A549 (cell line): Measurements from ENCODE around the gene RNF5. TPM values are rescaled to one million over a fixed set of nuclear protein-coding genes. Genes with fewer than 3 reads are reported as not detected.
A peak's percentile ranks its signal among the peaks of the same experiment; 100 is the strongest.

Source experiments
- ATAC-seq, 2 experiments: fragments of 200-7000 bp in 1 of 2; fragments of >200 bp in 1 of 2; cut with Nextera tagmentation in 1 of 2; cut with Tn5 transposase in 1 of 2; 3 replicates each; pipeline versions ENCODE4 v1.8.0 to v1.9.1; 2018 to 2020; ENCODE audit warnings: mild to moderate bottlenecking in 1 of 2, moderate library complexity in 1 of 2
- CTCF ChIA-PET: fragments of 300-600 bp; sonication (Branson Sonifier 250); formaldehyde crosslinking; extraction: SDS; loops from one replicate; lab custom pipeline; 2021; ENCODE audit warnings: antibody characterized with exemption, inconsistent platforms; lab: Yijun Ruan, JAX
- POLR2A ChIA-PET: fragments of 350-600 bp; formaldehyde crosslinking; extraction: SDS; loops from one replicate; lab custom pipeline; 2021; ENCODE audit warnings: antibody characterized with exemption, inconsistent platforms; lab: Yijun Ruan, JAX
- DNase-seq, 2 experiments: peaks; one replicate each; pipeline versions ENCODE4 v3.0.0 to v3.0.0-alpha.2; 2011 to 2016; ENCODE audit warnings: low read depth in 1 of 2, low spot score in 1 of 2
- FAIRE-seq: peaks from 2 replicates; lab custom pipeline; 2011; peaks lifted over from hg19 to GRCh38; lab: Jason Lieb, UNC
- H3K27ac ChIP-seq, 2 experiments: fragments of >200 bp; sonication (Bioruptor Twin); formaldehyde crosslinking; 3 replicates each; pipeline ENCODE4 v1.5.1; 2016 to 2017
- H3K4me1 ChIP-seq: fragments of >200 bp; sonication (Bioruptor Twin); formaldehyde crosslinking; 3 replicates; pipeline ENCODE4 v1.6.1; 2016
- H3K4me2 ChIP-seq: fragments of >200 bp; sonication (Bioruptor Twin); formaldehyde crosslinking; 3 replicates; pipeline ENCODE4 v1.6.1; 2016
- H3K4me3 ChIP-seq: fragments of >200 bp; sonication (Bioruptor Twin); formaldehyde crosslinking; 3 replicates; pipeline ENCODE4 v1.5.1; 2016
- H3K9me3 ChIP-seq: fragments of >200 bp; sonication (Bioruptor Twin); formaldehyde crosslinking; 3 replicates; pipeline ENCODE4 v1.6.1; 2016
- ATOH8 ChIP-seq: fragments of 250-450 bp; sonication (Bioruptor Pico); IDR thresholded peaks from 2 replicates; pipeline ENCODE4 v1.5.0; 2020; ENCODE audit warnings: low read depth, mild to moderate bottlenecking, moderate library complexity
- BHLHE40 ChIP-seq: IDR thresholded peaks from 2 replicates; pipeline ENCODE4 v1.6.1; 2012; ENCODE audit warnings: low read depth, low read length, inconsistent platforms
- CBX2 ChIP-seq: fragments of 200-600 bp; sonication (generic); IDR thresholded peaks from 2 replicates; pipeline ENCODE4 v1.6.1; 2016; ENCODE audit warnings: low read depth, mild to moderate bottlenecking, borderline replicate concordance
- CHD2 ChIP-seq: fragments of 150-350 bp; IDR thresholded peaks from 2 replicates; pipeline ENCODE4 v1.6.1; 2014; ENCODE audit warnings: low read length; ENCODE audit not compliant: partially characterized antibody
- EHF ChIP-seq: fragments of 250-450 bp; sonication (Bioruptor Pico); IDR thresholded peaks from 2 replicates; pipeline ENCODE4 v1.5.0; 2020; ENCODE audit warnings: mild to moderate bottlenecking
- FOSB ChIP-seq: fragments of 250-450 bp; sonication (Bioruptor Pico); IDR thresholded peaks from 2 replicates; pipeline ENCODE4 v1.5.0; 2020; ENCODE audit warnings: mild to moderate bottlenecking, moderate library complexity
- FOSL2 ChIP-seq, 2 experiments: fragments of 450-650 bp in 1 of 2; fragments of >200 bp in 1 of 2; sonication (Bioruptor Twin) in 1 of 2; formaldehyde crosslinking; IDR thresholded peaks; 2 replicates each; pipeline versions ENCODE4 v1.5.0 to v1.6.1; 2016 to 2020; ENCODE audit warnings: mild to moderate bottlenecking in 1 of 2, moderate library complexity in 1 of 2
- GATA3 ChIP-seq: IDR thresholded peaks from 2 replicates; pipeline ENCODE4 v1.6.1; 2012; ENCODE audit warnings: borderline replicate concordance
- HOXB5 ChIP-seq: fragments of 250-450 bp; sonication (Bioruptor Pico); IDR thresholded peaks from 2 replicates; pipeline ENCODE4 v1.5.0; 2020; ENCODE audit warnings: mild to moderate bottlenecking, moderate library complexity
- JUN ChIP-seq, 2 experiments: fragments of >200 bp; sonication (Bioruptor Twin); formaldehyde crosslinking; IDR thresholded peaks; 2 replicates in 1 of 2; 3 replicates in 1 of 2; pipeline ENCODE4 v1.6.1; 2016 to 2017
- MAFK ChIP-seq: fragments of 450-650 bp; IDR thresholded peaks from 2 replicates; pipeline ENCODE4 v1.6.1; 2014; ENCODE audit not compliant: partially characterized antibody
- MYC ChIP-seq: IDR thresholded peaks from 2 replicates; pipeline ENCODE4 v1.6.1; 2012; ENCODE audit warnings: mild to moderate bottlenecking, inconsistent platforms, low read length, improper control_type of control experiment, borderline replicate concordance
- PHF8 ChIP-seq: fragments of 200-600 bp; sonication (generic); IDR thresholded peaks from 2 replicates; pipeline ENCODE4 v1.6.1; 2016; ENCODE audit warnings: low read depth, mild to moderate bottlenecking, antibody characterized with exemption, moderate library complexity, borderline replicate concordance
- POLR2A ChIP-seq: IDR thresholded peaks from 2 replicates; pipeline ENCODE4 v1.6.1; 2012; ENCODE audit warnings: mild to moderate bottlenecking, low read length
- REST ChIP-seq: fragments of 200-600 bp; sonication (generic); IDR thresholded peaks from 2 replicates; pipeline ENCODE4 v1.6.1; 2016; ENCODE audit warnings: antibody characterized with exemption, mild to moderate bottlenecking, moderate library complexity
- SMC3 ChIP-seq: fragments of >200 bp; sonication (Bioruptor Twin); formaldehyde crosslinking; IDR thresholded peaks from 3 replicates; pipeline ENCODE4 v1.6.1; 2018; ENCODE audit warnings: inconsistent platforms
- TP53 ChIP-seq: fragments of 250-450 bp; sonication (Bioruptor Pico); IDR thresholded peaks from 2 replicates; pipeline ENCODE4 v1.5.0; 2021; ENCODE audit warnings: mild to moderate bottlenecking, moderate library complexity
- WGBS: methylation state at CpG from one replicate; pipeline ENCODE4 v1.1.6; 2017; ENCODE audit errors: missing lambda C conversion rate; 5-methylcytosine and 5-hydroxymethylcytosine counted together
- polyA plus RNA-seq, 4 experiments: library from polyadenylated mRNA; depleted of rRNA in 3 of 4; stranded (reverse); fragments of >200 nt; fragmentation: RNase III in 1 of 4; extraction: RNeasy Plus Mini Kit Qiagen cat#74134 plus additional on column Dnase treatment in 1 of 4; gene quantifications; 2 replicates in 3 of 4; 3 replicates in 1 of 4; pipeline ENCODE4 v1.2.3, GENCODE V29; 2011 to 2017
- TF ChIP-seq, protein P1 (sequence below): IDR thresholded peaks from 2 replicates; pipeline ENCODE4 v1.6.1; 2012; ENCODE audit warnings: low read depth, borderline replicate concordance
- TF ChIP-seq, protein P2 (sequence below): IDR thresholded peaks from 2 replicates; pipeline ENCODE4 v1.6.1; 2012
- TF ChIP-seq, protein P3 (sequence below): fragments of 450-650 bp; IDR thresholded peaks from 2 replicates; pipeline ENCODE4 v1.6.1; 2014; ENCODE audit warnings: antibody characterized with exemption

RNF5 gene
- polyA plus RNA-seq, 2 of the 4 experiments (the other 2 are of a cell fraction), result 54.1 to 62.7 TPM

DNA sequence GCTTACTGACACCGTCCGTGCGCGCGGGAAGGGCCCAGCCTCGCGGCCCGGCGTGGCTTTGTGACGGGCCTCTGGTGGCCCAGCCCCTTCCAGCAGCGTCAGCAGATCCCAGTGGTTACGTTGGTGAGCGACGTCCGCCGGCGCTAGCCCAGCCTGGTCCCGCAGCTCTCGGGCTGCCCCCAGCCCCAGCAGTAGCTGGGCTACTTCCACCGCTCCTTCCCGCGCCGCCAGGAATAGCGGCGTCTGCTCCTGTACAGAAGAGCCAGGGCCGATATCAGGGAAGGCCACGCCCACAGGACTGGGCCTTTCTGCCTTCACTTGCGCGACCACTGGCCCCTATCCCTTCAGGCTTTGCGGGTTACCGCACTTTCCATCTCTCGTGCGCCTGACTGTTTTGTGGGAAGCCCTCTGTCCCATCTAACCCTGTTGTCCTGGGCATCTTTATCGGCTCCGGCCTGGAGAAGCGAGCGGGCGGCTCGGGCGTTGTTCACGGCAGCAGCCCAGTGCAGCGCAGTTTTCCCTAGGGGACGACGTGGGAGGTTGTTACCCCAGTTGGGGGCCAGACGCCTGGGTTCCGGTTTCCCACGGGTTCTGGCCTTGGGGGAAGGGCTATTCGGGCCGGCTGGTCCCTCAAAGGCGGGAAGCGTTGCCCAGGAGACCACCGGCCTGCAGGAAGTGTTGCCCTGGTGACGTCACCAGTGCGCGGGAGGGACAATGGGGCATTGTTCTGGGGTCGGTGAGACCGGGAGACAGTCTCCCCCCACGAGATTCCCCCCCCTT is 17.9 kb downstream of the RNF5 start:
- ChIA-PET POLR2A (interaction anchor here (0.5 to 1.7 kb wide), 12 partner anchors 8 to 1111 kb away, joined by 3 to 24 read pairs (median 4); partner anchors contain the start of genes AGPAT1, ATF6B and FKBPL), CTCF (interaction anchor here (0.6 to 2.2 kb wide), 11 partner anchors 9 to 78 kb away, joined by 3 to 17 read pairs (median 4); partner anchors contain the start of genes EGFL8 and FKBPL)
- peaks cover 24% of the 10 kb centered on the region for H3K4me1 ChIP-seq
- TF ChIP-seq CBX2 (no peak), FOSL2 (IDR thresholded peaks at IDR 0.05) (no peak), FOSL2 (CRISPR knock-in tag; IDR thresholded peaks at IDR 0.05) (peak; percentile 58; the same call in 1 of the 2 replicates), BHLHE40 (no peak), POLR2A (peak; percentile 63), HOXB5 (CRISPR knock-in tag) (no peak), FOSB (CRISPR knock-in tag) (no peak), JUN (IDR thresholded peaks at IDR 0.05) (peak in 1 of 2 experiments; percentile 57; a peak in 3 of 5 replicates), SMC3 (no peak), MAFK (peak; percentile 98), ATOH8 (CRISPR knock-in tag) (no peak), GATA3 (no peak), PHF8 (peak; percentile 56; the same call in 1 of the 2 replicates), CHD2 (peak; percentile 39), REST (peak; percentile 9; the same call in 1 of the 2 replicates), EHF (CRISPR knock-in tag) (no peak), TP53 (CRISPR knock-in tag) (no peak), MYC (peak; percentile 78; the same call in 1 of the 2 replicates)
- TF ChIP-seq, protein P1, sequence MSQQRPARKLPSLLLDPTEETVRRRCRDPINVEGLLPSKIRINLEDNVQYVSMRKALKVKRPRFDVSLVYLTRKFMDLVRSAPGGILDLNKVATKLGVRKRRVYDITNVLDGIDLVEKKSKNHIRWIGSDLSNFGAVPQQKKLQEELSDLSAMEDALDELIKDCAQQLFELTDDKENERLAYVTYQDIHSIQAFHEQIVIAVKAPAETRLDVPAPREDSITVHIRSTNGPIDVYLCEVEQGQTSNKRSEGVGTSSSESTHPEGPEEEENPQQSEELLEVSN, result peak; percentile 78; the same call in 1 of the 2 replicates
- TF ChIP-seq, protein P2, sequence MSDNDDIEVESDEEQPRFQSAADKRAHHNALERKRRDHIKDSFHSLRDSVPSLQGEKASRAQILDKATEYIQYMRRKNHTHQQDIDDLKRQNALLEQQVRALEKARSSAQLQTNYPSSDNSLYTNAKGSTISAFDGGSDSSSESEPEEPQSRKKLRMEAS, result peak; percentile 81
- TF ChIP-seq, protein P3, sequence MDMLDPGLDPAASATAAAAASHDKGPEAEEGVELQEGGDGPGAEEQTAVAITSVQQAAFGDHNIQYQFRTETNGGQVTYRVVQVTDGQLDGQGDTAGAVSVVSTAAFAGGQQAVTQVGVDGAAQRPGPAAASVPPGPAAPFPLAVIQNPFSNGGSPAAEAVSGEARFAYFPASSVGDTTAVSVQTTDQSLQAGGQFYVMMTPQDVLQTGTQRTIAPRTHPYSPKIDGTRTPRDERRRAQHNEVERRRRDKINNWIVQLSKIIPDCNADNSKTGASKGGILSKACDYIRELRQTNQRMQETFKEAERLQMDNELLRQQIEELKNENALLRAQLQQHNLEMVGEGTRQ, result peak; percentile 34; the same call in 1 of the 2 replicates
- DNase-seq (peak; percentile 53 to 82), FAIRE-seq (no peak), ATAC-seq (peak; percentile 89 to 91)
- no peaks in the 10 kb centered on the region for H3K9me3 ChIP-seq
- H3K27ac ChIP-seq, result peak overlapping the region; percentile 94
- H3K4me2 ChIP-seq, result peak overlapping the region; percentile 76
- H3K4me3 ChIP-seq, result peak overlapping the region; percentile 74
- 1% methylated on average over 37 of the region's 58 CpGs for WGBS
